Memory B cell (primary cell): ENCODE data around the gene COMP.
"Not testable (repeated sequence)": the region's sequence is repeated elsewhere in the genome, so short reads cannot be mapped to it uniquely, and the experiment has no call there.

Experiments
- ATAC-seq: fragments of 150-1000 bp; cut with Tn5 transposase; 2 replicates; pipeline ENCODE4 v1.10.0; 2021; ENCODE audit warnings: low read depth, mild to moderate bottlenecking, moderate library complexity
- DNase-seq, 2 donors: peaks; one replicate each; pipeline ENCODE4 v3.0.0; 2022; ENCODE audit warnings: low spot score in 2 of 2
- H3K27ac Mint-ChIP-seq: one replicate; pipeline ENCODE4 v1.8.0; 2022; ENCODE audit warnings: mild to moderate bottlenecking, moderate library complexity, mixed read lengths
- H3K27me3 Mint-ChIP-seq: one replicate; pipeline ENCODE4 v1.8.0; 2022; ENCODE audit warnings: mixed read lengths
- H3K36me3 Mint-ChIP-seq: one replicate; pipeline ENCODE4 v1.8.0; 2022; ENCODE audit warnings: mild to moderate bottlenecking, mixed read lengths
- H3K4me1 Mint-ChIP-seq: one replicate; pipeline ENCODE4 v1.8.0; 2022; ENCODE audit warnings: mixed read lengths
- H3K4me3 Mint-ChIP-seq: one replicate; pipeline ENCODE4 v1.8.0; 2022; ENCODE audit warnings: mild to moderate bottlenecking, moderate library complexity, mixed read lengths
- H3K9me3 Mint-ChIP-seq: one replicate; pipeline ENCODE4 v1.8.0; 2022; ENCODE audit warnings: mixed read lengths

Gene COMP

GRCh38 chr19:18743784-18744418, 47.2 kb downstream of the COMP start:
- H3K9me3 Mint-ChIP-seq: no peaks in the 10 kb centered on the region
- ATAC-seq (no peak), DNase-seq (no peak)
- no peaks in the 10 kb centered on the region for H3K4me1 Mint-ChIP-seq
- H3K27ac Mint-ChIP-seq: no peak overlapping the region
- no peaks in the 10 kb centered on the region for H3K27me3 Mint-ChIP-seq
- no peak overlapping the region for H3K4me3 Mint-ChIP-seq
- peaks cover 3% of the 10 kb centered on the region for H3K36me3 Mint-ChIP-seq

- Mint-ChIP-seq H3K4me3 (no peak overlapping the region), H3K36me3 (peaks cover 1% of the 10 kb centered on the region), H3K9me3 (no peaks in the 10 kb centered on the region), H3K27me3 (no peaks in the 10 kb centered on the region), H3K4me1 (no peaks in the 10 kb centered on the region), H3K27ac (no peak overlapping the region)
- ATAC-seq (no peak), DNase-seq (no peak)
Measured at GRCh38 chr19:18742838-18743783, 48.0 kb downstream of the COMP start.

GRCh38 chr19:18742324-18742723, 48.8 kb downstream of the COMP start:
- H3K27me3 Mint-ChIP-seq: no peaks in the 10 kb centered on the region
- ATAC-seq: no peak
- no peak overlapping the region for H3K27ac Mint-ChIP-seq
- H3K4me3 Mint-ChIP-seq: no peak overlapping the region
- no peaks in the 10 kb centered on the region for H3K4me1 Mint-ChIP-seq
- H3K36me3 Mint-ChIP-seq: peaks cover 1% of the 10 kb centered on the region
- no peaks in the 10 kb centered on the region for H3K9me3 Mint-ChIP-seq
- no peak for DNase-seq

- DNase-seq (no peak), ATAC-seq (no peak)
- no peak overlapping the region for H3K4me3 Mint-ChIP-seq
- H3K9me3 Mint-ChIP-seq: no peaks in the 10 kb centered on the region
- peaks cover 1% of the 10 kb centered on the region for H3K36me3 Mint-ChIP-seq
- no peak overlapping the region for H3K27ac Mint-ChIP-seq
- no peaks in the 10 kb centered on the region for H3K27me3 Mint-ChIP-seq
- no peaks in the 10 kb centered on the region for H3K4me1 Mint-ChIP-seq
Measured at GRCh38 chr19:18741124-18742121, 49.7 kb downstream of the COMP start.

- Mint-ChIP-seq H3K4me3 (no peak overlapping the region), H3K4me1 (no peaks in the 10 kb centered on the region), H3K27me3 (no peaks in the 10 kb centered on the region), H3K9me3 (no peaks in the 10 kb centered on the region), H3K27ac (no peak overlapping the region), H3K36me3 (no peaks in the 10 kb centered on the region)
- ATAC-seq: no peak
- no peak for DNase-seq
Measured at GRCh38 chr19:18738961-18739690, 52.0 kb downstream of the COMP start.

GRCh38 chr19:18737954-18738351, 53.2 kb downstream of the COMP start:
- Mint-ChIP-seq H3K4me3 (no peak overlapping the region), H3K27me3 (no peaks in the 10 kb centered on the region), H3K4me1 (no peaks in the 10 kb centered on the region), H3K36me3 (no peaks in the 10 kb centered on the region), H3K9me3 (no peaks in the 10 kb centered on the region), H3K27ac (no peak overlapping the region)
- DNase-seq (no peak), ATAC-seq (no peak)

- DNase-seq (no peak), ATAC-seq (no peak)
- no peaks in the 10 kb centered on the region for H3K9me3 Mint-ChIP-seq
- H3K4me3 Mint-ChIP-seq: no peak overlapping the region
- H3K36me3 Mint-ChIP-seq: no peaks in the 10 kb centered on the region
- no peak overlapping the region for H3K27ac Mint-ChIP-seq
- no peaks in the 10 kb centered on the region for H3K4me1 Mint-ChIP-seq
- no peaks in the 10 kb centered on the region for H3K27me3 Mint-ChIP-seq
Measured at GRCh38 chr19:18737337-18737953, 53.7 kb downstream of the COMP start.

GRCh38 chr19:18736415-18737336, 54.4 kb downstream of the COMP start:
- Mint-ChIP-seq H3K27me3 (no peaks in the 10 kb centered on the region), H3K9me3 (no peaks in the 10 kb centered on the region), H3K4me3 (no peak overlapping the region), H3K4me1 (no peaks in the 10 kb centered on the region), H3K27ac (no peak overlapping the region), H3K36me3 (no peaks in the 10 kb centered on the region)
- DNase-seq (no peak), ATAC-seq (no peak)

- ATAC-seq (no peak), DNase-seq (no peak)
- H3K9me3 Mint-ChIP-seq: no peaks in the 10 kb centered on the region
- peaks cover 5% of the 10 kb centered on the region for H3K4me1 Mint-ChIP-seq
- H3K4me3 Mint-ChIP-seq: no peak overlapping the region
- no peaks in the 10 kb centered on the region for H3K27me3 Mint-ChIP-seq
- H3K27ac Mint-ChIP-seq: no peak overlapping the region
- H3K36me3 Mint-ChIP-seq: no peaks in the 10 kb centered on the region
Measured at GRCh38 chr19:18735752-18736151, 55.4 kb downstream of the COMP start.

GRCh38 chr19:18735324-18735723, 55.8 kb downstream of the COMP start:
- H3K27me3 Mint-ChIP-seq: no peaks in the 10 kb centered on the region
- DNase-seq (no peak), ATAC-seq (no peak)
- H3K4me1 Mint-ChIP-seq: peaks cover 5% of the 10 kb centered on the region
- H3K27ac Mint-ChIP-seq: no peak overlapping the region
- no peak overlapping the region for H3K4me3 Mint-ChIP-seq
- no peaks in the 10 kb centered on the region for H3K9me3 Mint-ChIP-seq
- peaks cover 2% of the 10 kb centered on the region for H3K36me3 Mint-ChIP-seq

GRCh38 chr19:18733762-18734332, 57.3 kb downstream of the COMP start:
- not testable (repeated sequence) for H3K36me3 Mint-ChIP-seq, DNase-seq, H3K9me3 Mint-ChIP-seq, H3K27ac Mint-ChIP-seq, H3K4me3 Mint-ChIP-seq, H3K4me1 Mint-ChIP-seq, ATAC-seq, H3K27me3 Mint-ChIP-seq

GRCh38 chr19:18733196-18733647, 57.9 kb downstream of the COMP start:
- Mint-ChIP-seq H3K36me3 (peaks cover 2% of the 10 kb centered on the region), H3K4me3 (no peak overlapping the region), H3K27ac (no peak overlapping the region), H3K27me3 (no peaks in the 10 kb centered on the region), H3K9me3 (no peaks in the 10 kb centered on the region), H3K4me1 (peaks cover 5% of the 10 kb centered on the region)
- DNase-seq (no peak), ATAC-seq (no peak)
